Skin epidermis (tissue), 12 donors: ENCODE data around the gene ZKSCAN1.
"Not testable (repeated sequence)": the region's sequence is repeated elsewhere in the genome, so short reads cannot be mapped to it uniquely, and the experiment has no call there.

Experiments
- H3K27ac ChIP-seq, 21 experiments: fragments of 200-600 bp; sonication (generic) in 11 of 21; one replicate each; pipeline ENCODE4 v1.5.0; 2020; ENCODE audit warnings: mild to moderate bottlenecking in 3 of 21, inconsistent platforms in 2 of 21, moderate library complexity in 2 of 21
- H3K4me3 ChIP-seq, 7 experiments: fragments of 200-600 bp; sonication (generic) in 2 of 7; one replicate each; pipeline ENCODE4 v1.5.0; 2020; ENCODE audit warnings: inconsistent platforms in 2 of 7, mild to moderate bottlenecking in 2 of 7, moderate library complexity in 1 of 7

ZKSCAN1 gene

GRCh38 chr7:99997545-99998137, 17.8 kb upstream of the ZKSCAN1 start:
- peak overlapping the region; percentile 36 to 90 (median 76) for H3K27ac ChIP-seq
- H3K4me3 ChIP-seq: peak overlapping the region; percentile 28 to 44 (median 33)

GRCh38 chr7:100000239-100000638, 15.2 kb upstream of the ZKSCAN1 start:
- H3K27ac ChIP-seq: peak overlapping the region in 1 of 21 experiments; percentile 18
- no peak overlapping the region for H3K4me3 ChIP-seq

- H3K4me3 ChIP-seq: no peak overlapping the region
- H3K27ac ChIP-seq: peak overlapping the region in 1 of 21 experiments; percentile 35
Measured at GRCh38 chr7:100003711-100004661, 11.4 kb upstream of the ZKSCAN1 start.

GRCh38 chr7:100007887-100008286, 7.5 kb upstream of the ZKSCAN1 start:
- H3K4me3 ChIP-seq: no peak overlapping the region
- no peak overlapping the region for H3K27ac ChIP-seq

GRCh38 chr7:100008525-100008924, 6.9 kb upstream of the ZKSCAN1 start:
- Histone ChIP-seq H3K27ac (peak overlapping the region in 4 of 21 experiments; percentile 10 to 54 (median 27)), H3K4me3 (no peak overlapping the region)

GRCh38 chr7:100009952-100010351, 5.4 kb upstream of the ZKSCAN1 start:
- H3K4me3 ChIP-seq, H3K27ac ChIP-seq: not testable (repeated sequence)

GRCh38 chr7:100010901-100011300, 4.5 kb upstream of the ZKSCAN1 start:
- Histone ChIP-seq H3K4me3 (no peak overlapping the region), H3K27ac (no peak overlapping the region)

GRCh38 chr7:100011516-100011915, 3.9 kb upstream of the ZKSCAN1 start:
- H3K4me3 ChIP-seq: no peak overlapping the region
- peak overlapping the region in 1 of 21 experiments; percentile 20 for H3K27ac ChIP-seq

- H3K4me3 ChIP-seq, H3K27ac ChIP-seq: not testable (repeated sequence)
Measured at GRCh38 chr7:100012385-100013327, 2.7 kb upstream of the ZKSCAN1 start.

- Histone ChIP-seq H3K27ac (no peak overlapping the region), H3K4me3 (no peak overlapping the region)
Measured at GRCh38 chr7:100013328-100013676, 2.1 kb upstream of the ZKSCAN1 start.

- peak overlapping the region; percentile 66 to 99 (median 91) for H3K4me3 ChIP-seq
Measured at GRCh38 chr7:100016215-100016901, 962 bp downstream of the ZKSCAN1 start.

GRCh38 chr7:100017300-100017699, 1.9 kb downstream of the ZKSCAN1 start:
- H3K4me3 ChIP-seq: no peak overlapping the region
- peak overlapping the region in 4 of 21 experiments; percentile 13 to 98 (median 56) for H3K27ac ChIP-seq

More at GRCh38 chr7:100016215-100016901, 962 bp downstream of the ZKSCAN1 start:
- H3K27ac ChIP-seq: peak overlapping the region; percentile 96 to 100 (median 99)

- H3K4me3 ChIP-seq: no peak overlapping the region
- H3K27ac ChIP-seq: no peak overlapping the region
Measured at GRCh38 chr7:100017875-100018274, 2.5 kb downstream of the ZKSCAN1 start.

GRCh38 chr7:100019908-100020307, 4.5 kb downstream of the ZKSCAN1 start:
- H3K4me3 ChIP-seq: no peak overlapping the region
- peak overlapping the region in 1 of 21 experiments; percentile 45 for H3K27ac ChIP-seq

- peak overlapping the region in 2 of 21 experiments; percentile 3 to 18 for H3K27ac ChIP-seq
Measured at GRCh38 chr7:100021297-100021696, 5.9 kb downstream of the ZKSCAN1 start.

GRCh38 chr7:100022621-100023020, 7.2 kb downstream of the ZKSCAN1 start:
- Histone ChIP-seq H3K4me3 (no peak overlapping the region), H3K27ac (peak overlapping the region in 3 of 21 experiments; percentile 4 to 64 (median 18))

More at GRCh38 chr7:100021297-100021696, 5.9 kb downstream of the ZKSCAN1 start:
- no peak overlapping the region for H3K4me3 ChIP-seq

GRCh38 chr7:100023526-100023925, 8.1 kb downstream of the ZKSCAN1 start:
- Histone ChIP-seq H3K4me3 (no peak overlapping the region), H3K27ac (peak overlapping the region in 3 of 21 experiments; percentile 7 to 43 (median 15))

- H3K27ac ChIP-seq: peak overlapping the region in 1 of 21 experiments; percentile 7
- H3K4me3 ChIP-seq: no peak overlapping the region
Measured at GRCh38 chr7:100024020-100024619, 8.7 kb downstream of the ZKSCAN1 start.

GRCh38 chr7:100027197-100027596, 11.8 kb downstream of the ZKSCAN1 start:
- Histone ChIP-seq H3K27ac (no peak overlapping the region), H3K4me3 (no peak overlapping the region)
